Stomach (tissue), 4 donors: ENCODE measurements around the gene SEMA6C.

Experiments
- POLR2A ChIP-seq, 4 donors: fragments of 450-650 bp; IDR thresholded peaks; one replicate each; pipeline ENCODE4 v1.6.1; 2016; ENCODE audit warnings: antibody characterized with exemption in 4 of 4, control low read depth in 2 of 4, mild to moderate bottlenecking in 1 of 4, moderate library complexity in 1 of 4
- POLR2AphosphoS5 ChIP-seq, 3 donors: sonication (generic); formaldehyde crosslinking; IDR thresholded peaks; one replicate each; pipeline ENCODE4 v1.6.1; 2016; ENCODE audit warnings: antibody characterized with exemption in 3 of 3
- TF ChIP-seq, protein P1 (sequence below), 7 experiments: fragments of 450-650 bp in 4 of 7; fragments of 200-600 bp in 3 of 7; sonication (generic) in 3 of 7; IDR thresholded peaks; one replicate each; pipeline ENCODE4 v1.5.1; 2016 to 2019; ENCODE audit warnings: antibody characterized with exemption in 7 of 7, control low read depth in 2 of 7, mild to moderate bottlenecking in 1 of 7

- TF ChIP-seq POLR2AphosphoS5 (IDR thresholded peaks at IDR 0.05) (no peak), POLR2A (IDR thresholded peaks at IDR 0.05) (no peak)
- TF ChIP-seq, protein P1, sequence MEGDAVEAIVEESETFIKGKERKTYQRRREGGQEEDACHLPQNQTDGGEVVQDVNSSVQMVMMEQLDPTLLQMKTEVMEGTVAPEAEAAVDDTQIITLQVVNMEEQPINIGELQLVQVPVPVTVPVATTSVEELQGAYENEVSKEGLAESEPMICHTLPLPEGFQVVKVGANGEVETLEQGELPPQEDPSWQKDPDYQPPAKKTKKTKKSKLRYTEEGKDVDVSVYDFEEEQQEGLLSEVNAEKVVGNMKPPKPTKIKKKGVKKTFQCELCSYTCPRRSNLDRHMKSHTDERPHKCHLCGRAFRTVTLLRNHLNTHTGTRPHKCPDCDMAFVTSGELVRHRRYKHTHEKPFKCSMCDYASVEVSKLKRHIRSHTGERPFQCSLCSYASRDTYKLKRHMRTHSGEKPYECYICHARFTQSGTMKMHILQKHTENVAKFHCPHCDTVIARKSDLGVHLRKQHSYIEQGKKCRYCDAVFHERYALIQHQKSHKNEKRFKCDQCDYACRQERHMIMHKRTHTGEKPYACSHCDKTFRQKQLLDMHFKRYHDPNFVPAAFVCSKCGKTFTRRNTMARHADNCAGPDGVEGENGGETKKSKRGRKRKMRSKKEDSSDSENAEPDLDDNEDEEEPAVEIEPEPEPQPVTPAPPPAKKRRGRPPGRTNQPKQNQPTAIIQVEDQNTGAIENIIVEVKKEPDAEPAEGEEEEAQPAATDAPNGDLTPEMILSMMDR (IDR thresholded peaks at IDR 0.05): no peak
Observed at GRCh38 chr1:151156515-151156819, 10.0 kb upstream of the SEMA6C start, which contains the start of gene TNFAIP8L2.
